BLaER1 treated with 17β-estradiol and CSF1 and Interleukin-3, amounts not matched to agents 10 nM and 100 nM (cell line): ENCODE data around the gene SLC48A1.

Experiments used
- H3K27ac ChIP-seq, 11 experiments: shearing (Covaris generic); formaldehyde crosslinking; 2 replicates each; pipeline ENCODE4 v1.8.1; 2022
- H3K27me3 ChIP-seq, 11 experiments: shearing (Covaris generic); formaldehyde crosslinking; 2 replicates each; pipeline ENCODE4 v1.8.1; 2022
- H3K36me3 ChIP-seq, 11 experiments: shearing (Covaris generic); formaldehyde crosslinking; 2 replicates each; pipeline ENCODE4 v1.8.1; 2022
- H3K4me1 ChIP-seq, 10 experiments: shearing (Covaris generic); formaldehyde crosslinking; 2 replicates each; pipeline ENCODE4 v1.8.1; 2022
- H3K4me2 ChIP-seq, 11 experiments: shearing (Covaris generic); formaldehyde crosslinking; 2 replicates each; pipeline ENCODE4 v1.8.1; 2022
- H3K4me3 ChIP-seq, 10 experiments: shearing (Covaris generic); formaldehyde crosslinking; 2 replicates each; pipeline ENCODE4 v1.8.1; 2022
- H3K9ac ChIP-seq, 11 experiments: shearing (Covaris generic); formaldehyde crosslinking; 2 replicates each; pipeline ENCODE4 v1.8.1; 2022
- H3K9me3 ChIP-seq, 11 experiments: shearing (Covaris generic); formaldehyde crosslinking; replicated peaks in 1 of 11; 2 replicates each; pipeline ENCODE4 v1.8.1; 2022
- H4K20me1 ChIP-seq, 11 experiments: shearing (Covaris generic); formaldehyde crosslinking; 2 replicates each; pipeline ENCODE4 v1.8.1; 2022
- Cebpa-rat ChIP-seq, 11 experiments: shearing (Covaris generic); IDR thresholded peaks; 2 replicates each; pipeline ENCODE4 v1.8.1; 2022

Gene SLC48A1

DNA sequence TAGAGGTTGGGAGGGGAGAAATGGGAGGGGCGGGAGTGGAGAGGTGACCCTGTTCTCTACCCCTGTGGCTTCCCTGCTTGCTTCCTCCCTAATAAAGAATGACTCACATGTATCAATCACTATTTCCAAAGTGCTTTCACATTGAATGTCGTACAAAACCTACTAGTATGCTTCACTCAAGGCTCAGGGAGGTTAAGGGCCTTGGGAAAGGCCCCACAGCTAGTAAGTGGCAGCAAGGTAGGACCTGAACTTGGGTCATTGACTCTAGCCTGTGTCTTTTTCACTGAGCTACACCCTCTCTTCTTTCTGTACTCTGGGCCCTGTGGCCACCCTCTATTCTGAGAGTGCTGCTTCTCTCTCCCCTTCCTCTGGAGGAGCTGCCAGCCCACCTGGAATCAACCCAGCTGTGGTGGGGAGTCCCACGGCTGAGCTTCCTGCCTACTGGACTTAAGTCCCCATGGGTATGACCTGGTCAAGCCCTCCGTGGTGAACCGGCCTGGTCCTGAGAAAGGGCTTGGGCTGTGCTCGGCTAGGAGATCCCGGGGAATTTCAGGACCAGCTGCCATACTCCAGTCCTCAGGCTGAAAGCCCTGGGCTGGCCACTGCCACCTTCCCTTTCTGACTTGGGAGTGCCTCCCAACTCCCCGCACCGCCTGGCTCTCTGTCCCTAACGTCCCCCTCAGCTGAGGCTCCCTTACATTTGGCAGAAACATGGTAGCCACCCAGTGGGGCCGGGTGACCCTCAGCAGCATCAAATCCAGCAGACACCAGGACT, 13.0 kb downstream of the SLC48A1 start:
- H3K27ac ChIP-seq: peak overlapping the region in 2 of 11 experiments; percentile 10 to 23; a peak in 3 of 22 replicates
- peaks cover 0 to 30% (median 23%) of the 10 kb centered on the region in 10 experiments; a peak in 15 of 20 replicates for H3K4me1 ChIP-seq
- H3K36me3 ChIP-seq: peaks cover 92 to 100% (median 97%) of the 10 kb centered on the region in 11 experiments
- H4K20me1 ChIP-seq: peaks cover 0 to 100% (median 66%) of the 10 kb centered on the region in 11 experiments; a peak in 17 of 22 replicates
- no peak overlapping the region for H3K4me2 ChIP-seq
- peak overlapping the region in 2 of 11 experiments; percentile 6 to 42; a peak in 2 of 22 replicates for H3K9ac ChIP-seq
- no peak overlapping the region for H3K4me3 ChIP-seq
- TF ChIP-seq Cebpa-rat (IDR thresholded peaks at IDR 0.05): no peak
- no peaks in the 10 kb centered on the region for H3K27me3 ChIP-seq
- no peaks in the 10 kb centered on the region for H3K9me3 ChIP-seq

DNA sequence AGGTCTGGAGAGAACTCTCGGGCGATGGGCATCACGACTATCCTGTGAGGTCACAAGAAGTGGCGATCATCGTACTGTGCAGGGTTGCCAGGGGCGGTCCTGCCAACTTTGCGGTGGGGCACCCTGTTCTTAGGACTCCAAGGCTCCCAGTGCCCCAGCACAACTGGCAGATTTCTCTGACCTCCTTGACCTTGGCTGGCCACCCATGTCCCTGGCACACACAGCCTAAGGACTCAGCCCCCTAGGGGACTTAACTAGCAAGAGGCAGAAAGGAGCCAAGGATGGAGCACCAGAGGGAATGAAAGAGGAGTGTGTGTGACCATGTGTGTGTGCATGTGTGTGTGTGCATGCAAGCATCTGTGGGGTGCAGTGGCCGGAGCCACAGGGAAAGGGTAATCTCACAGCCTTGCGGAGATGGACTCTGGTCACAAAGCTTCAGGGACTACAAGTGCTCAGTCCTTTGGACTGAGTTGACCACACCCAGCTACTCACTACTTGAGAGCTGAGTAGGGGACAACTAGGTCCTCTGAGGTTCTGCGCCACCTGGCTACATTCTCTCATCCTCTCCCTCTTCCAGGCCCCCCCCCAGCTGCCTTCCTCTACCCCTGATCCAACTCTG, 13.7 kb downstream of the SLC48A1 start:
- H3K4me1 ChIP-seq: peaks cover 0 to 27% (median 23%) of the 10 kb centered on the region in 10 experiments; a peak in 15 of 20 replicates
- no peaks in the 10 kb centered on the region for H3K27me3 ChIP-seq
- H4K20me1 ChIP-seq: peaks cover 0 to 100% (median 63%) of the 10 kb centered on the region in 11 experiments; a peak in 17 of 22 replicates
- no peaks in the 10 kb centered on the region for H3K9me3 ChIP-seq
- no peak overlapping the region for H3K4me2 ChIP-seq
- H3K4me3 ChIP-seq: no peak overlapping the region
- peak overlapping the region in 1 of 11 experiments; percentile 4; a peak in 1 of 22 replicates for H3K9ac ChIP-seq
- peaks cover 94 to 100% (median 98%) of the 10 kb centered on the region in 11 experiments for H3K36me3 ChIP-seq
- TF ChIP-seq Cebpa-rat (IDR thresholded peaks at IDR 0.05): no peak
- H3K27ac ChIP-seq: peak overlapping the region in 1 of 11 experiments; percentile 10; a peak in 1 of 22 replicates

DNA sequence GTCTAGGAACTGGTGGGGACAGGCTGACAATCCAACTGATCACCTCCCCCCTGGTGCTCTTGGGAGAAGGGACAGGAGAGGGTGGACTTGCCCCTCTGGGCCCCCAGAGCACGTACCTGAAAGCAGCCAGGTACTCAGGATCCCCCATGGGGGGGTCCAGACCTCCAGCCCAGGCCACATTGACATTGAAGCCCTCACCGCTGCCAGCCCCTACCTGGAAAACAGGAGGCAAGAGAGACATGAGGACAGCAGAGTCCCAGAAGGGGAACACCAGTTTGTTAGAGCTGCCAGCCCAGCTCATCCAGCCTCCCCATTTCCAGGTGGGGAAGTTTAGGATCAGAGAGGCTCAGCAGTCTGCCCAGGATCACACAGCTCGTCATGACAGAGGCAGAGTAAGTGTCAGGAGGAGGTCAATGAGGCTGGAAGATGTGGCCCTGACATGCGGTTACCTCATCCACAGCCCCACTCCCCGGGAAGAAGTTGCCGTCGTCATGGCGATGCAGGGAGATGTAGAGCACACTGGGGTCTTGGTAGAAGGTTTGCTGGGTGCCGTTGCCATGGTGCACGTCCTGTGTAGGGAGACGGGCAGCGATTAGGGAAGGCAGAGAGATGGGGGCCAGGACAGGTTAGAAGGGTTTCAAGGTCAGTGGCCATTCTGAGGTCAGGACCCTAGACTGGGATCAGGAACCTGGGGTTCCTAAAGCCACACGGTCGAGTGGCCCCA, 14.7 kb downstream of the SLC48A1 start:
- no peaks in the 10 kb centered on the region for H3K27me3 ChIP-seq
- peaks cover 95 to 100% (median 99%) of the 10 kb centered on the region in 11 experiments for H3K36me3 ChIP-seq
- peaks cover 0 to 100% (median 54%) of the 10 kb centered on the region in 11 experiments; a peak in 17 of 22 replicates for H4K20me1 ChIP-seq
- no peak for TF ChIP-seq Cebpa-rat (IDR thresholded peaks at IDR 0.05)
- peaks cover 0 to 19% (median 15%) of the 10 kb centered on the region in 10 experiments; a peak in 15 of 20 replicates for H3K4me1 ChIP-seq
- H3K9ac ChIP-seq: no peak overlapping the region; a peak in 1 of 22 replicates
- H3K4me3 ChIP-seq: no peak overlapping the region
- no peak overlapping the region for H3K4me2 ChIP-seq
- no peak overlapping the region for H3K27ac ChIP-seq
- H3K9me3 ChIP-seq: no peaks in the 10 kb centered on the region

DNA sequence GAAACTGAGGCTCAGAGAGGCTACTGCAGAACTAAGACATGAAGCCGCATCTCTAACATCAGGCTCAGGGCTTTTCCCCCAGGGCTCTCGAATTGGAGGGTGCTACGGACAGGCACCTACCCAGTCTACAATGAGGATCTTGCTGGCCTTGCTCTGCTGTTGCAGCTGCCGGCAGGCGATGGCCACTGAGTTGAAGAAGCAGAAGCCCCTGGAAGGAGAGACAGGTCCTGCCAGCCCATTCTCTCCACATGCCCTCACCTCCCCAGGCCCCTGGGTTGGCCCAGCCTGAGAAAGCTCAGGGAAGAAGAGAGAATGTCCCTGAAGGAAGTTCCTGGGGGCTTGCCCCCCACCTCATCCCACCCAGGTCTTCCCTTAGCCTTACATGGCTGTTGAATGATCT, 16.1 kb downstream of the SLC48A1 start:
- H3K4me1 ChIP-seq: peaks cover 0 to 5% (median 2%) of the 10 kb centered on the region in 10 experiments; a peak in 8 of 20 replicates
- no peak overlapping the region for H3K4me3 ChIP-seq
- H3K9me3 ChIP-seq: no peaks in the 10 kb centered on the region
- no peak overlapping the region for H3K4me2 ChIP-seq
- no peak for TF ChIP-seq Cebpa-rat (IDR thresholded peaks at IDR 0.05)
- H3K9ac ChIP-seq: no peak overlapping the region
- peaks cover 94 to 100% (median 99%) of the 10 kb centered on the region in 11 experiments for H3K36me3 ChIP-seq
- H4K20me1 ChIP-seq: peaks cover 0 to 100% (median 44%) of the 10 kb centered on the region in 11 experiments; a peak in 16 of 22 replicates
- H3K27me3 ChIP-seq: no peaks in the 10 kb centered on the region
- no peak overlapping the region for H3K27ac ChIP-seq

DNA sequence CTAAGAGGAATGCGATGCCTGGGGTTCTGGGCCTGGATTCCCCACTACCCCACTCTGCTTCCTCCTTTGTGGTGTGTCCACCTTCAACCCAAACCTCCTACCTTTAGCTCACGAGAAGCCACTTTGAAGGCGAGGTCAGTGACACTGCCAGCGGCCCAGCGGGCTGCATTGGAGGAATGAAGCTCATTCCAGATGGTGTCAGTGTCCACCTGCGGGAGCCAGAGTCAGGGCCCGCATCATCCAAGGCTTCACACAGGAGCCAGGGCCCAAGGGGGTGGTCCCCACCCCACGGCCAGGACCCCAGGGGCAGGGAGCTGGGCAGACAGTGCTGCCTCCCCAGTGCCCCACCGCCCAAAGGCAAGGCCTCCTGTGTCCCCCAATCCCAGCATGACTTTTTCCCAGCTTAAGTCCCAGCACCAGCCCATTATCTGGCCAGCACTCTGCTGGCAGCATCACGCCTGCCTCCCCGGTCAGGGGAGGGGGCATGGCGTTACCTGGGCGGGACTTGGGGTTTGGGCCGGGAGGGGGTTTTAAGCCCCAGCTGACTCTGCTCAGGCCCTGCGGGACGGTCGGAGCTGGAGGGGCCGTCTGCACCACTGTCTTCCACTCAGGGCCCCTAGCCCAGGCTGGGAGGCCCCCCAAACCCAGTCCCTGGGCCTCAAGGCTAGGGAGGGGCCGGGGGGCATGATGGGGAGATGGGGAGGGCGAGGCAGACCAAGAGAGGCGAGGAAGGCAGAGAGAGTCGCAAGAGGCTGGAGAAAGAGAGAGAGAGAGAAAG, 16.9 kb downstream of the SLC48A1 start:
- H3K27me3 ChIP-seq: no peaks in the 10 kb centered on the region
- H4K20me1 ChIP-seq: peaks cover 0 to 100% (median 43%) of the 10 kb centered on the region in 11 experiments; a peak in 16 of 22 replicates
- H3K4me1 ChIP-seq: no peaks in the 10 kb centered on the region; a peak in 1 of 20 replicates
- H3K4me2 ChIP-seq: no peak overlapping the region
- H3K36me3 ChIP-seq: peaks cover 94 to 100% (median 99%) of the 10 kb centered on the region in 11 experiments
- no peak overlapping the region; a peak in 1 of 22 replicates for H3K27ac ChIP-seq
- H3K4me3 ChIP-seq: no peak overlapping the region
- no peak overlapping the region for H3K9ac ChIP-seq
- H3K9me3 ChIP-seq: no peaks in the 10 kb centered on the region
- no peak for TF ChIP-seq Cebpa-rat (IDR thresholded peaks at IDR 0.05)

DNA sequence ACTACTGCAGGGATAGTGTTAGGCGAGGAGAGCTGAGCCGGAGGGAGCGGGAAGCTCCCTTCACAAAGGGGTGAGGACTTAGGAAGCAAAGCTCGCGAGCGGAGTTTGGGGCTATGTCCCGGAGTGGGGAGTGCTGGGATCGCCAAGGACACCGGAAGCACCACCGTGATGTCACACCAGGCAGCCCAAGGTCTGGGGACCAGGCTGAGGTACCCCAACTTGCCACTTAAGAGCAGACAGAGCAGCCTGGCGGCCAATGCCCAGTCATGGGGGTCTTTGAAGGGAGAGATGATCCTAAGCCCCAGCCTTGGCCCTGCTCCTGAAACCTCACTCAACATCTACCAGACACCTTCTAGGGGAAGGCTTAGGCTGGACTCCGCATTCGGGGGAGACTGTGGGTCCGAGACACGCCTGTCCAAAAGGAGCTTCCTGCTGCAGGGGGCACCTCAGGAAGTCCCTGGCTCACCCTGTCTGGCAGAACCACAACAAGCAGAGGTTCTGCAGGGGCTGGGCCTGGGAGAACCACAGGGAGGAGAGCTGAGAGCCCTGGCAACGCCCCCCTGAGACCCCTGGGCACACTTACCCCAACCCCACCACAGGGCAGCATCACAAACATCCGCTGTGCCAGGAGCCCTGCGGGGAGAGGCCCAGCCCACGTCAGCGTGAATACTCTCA, 17.8 kb downstream of the SLC48A1 start:
- Histone ChIP-seq H3K4me2 (no peak overlapping the region), H3K27me3 (no peaks in the 10 kb centered on the region), H3K36me3 (peaks cover 94 to 100% (median 99%) of the 10 kb centered on the region in 11 experiments), H3K4me3 (no peak overlapping the region), H3K27ac (no peak overlapping the region; a peak in 1 of 22 replicates), H4K20me1 (peaks cover 0 to 100% (median 35%) of the 10 kb centered on the region in 11 experiments; a peak in 16 of 22 replicates), H3K9me3 (no peaks in the 10 kb centered on the region), H3K9ac (no peak overlapping the region), H3K4me1 (no peaks in the 10 kb centered on the region)
- TF ChIP-seq Cebpa-rat (IDR thresholded peaks at IDR 0.05): no peak

DNA sequence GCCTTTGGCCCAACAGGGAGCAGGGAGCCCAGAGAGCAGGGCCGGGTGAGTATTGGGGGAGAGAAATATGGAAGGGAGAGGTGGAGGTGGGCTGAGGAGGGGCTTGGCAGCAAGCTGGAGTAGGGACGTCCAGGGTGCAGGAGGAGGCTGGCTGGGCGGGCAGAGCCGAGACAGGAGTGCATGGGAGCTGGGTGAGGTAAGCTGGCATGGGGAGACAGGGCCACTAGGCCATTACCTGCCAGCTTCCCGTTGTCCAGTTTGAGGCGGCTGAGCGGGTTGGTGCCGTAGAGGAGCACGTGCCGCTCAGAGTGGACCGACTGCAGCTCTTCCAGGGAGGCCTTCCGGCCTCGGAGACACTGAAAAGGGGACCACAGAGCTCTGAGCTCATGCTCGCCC, 18.3 kb downstream of the SLC48A1 start:
- Histone ChIP-seq H3K36me3 (peaks cover 94 to 100% (median 99%) of the 10 kb centered on the region in 11 experiments), H3K4me3 (no peak overlapping the region), H3K9me3 (no peaks in the 10 kb centered on the region), H4K20me1 (peaks cover 0 to 100% (median 35%) of the 10 kb centered on the region in 11 experiments; a peak in 16 of 22 replicates), H3K27me3 (no peaks in the 10 kb centered on the region), H3K4me1 (no peaks in the 10 kb centered on the region), H3K4me2 (no peak overlapping the region), H3K27ac (no peak overlapping the region; a peak in 1 of 22 replicates), H3K9ac (no peak overlapping the region)
- no peak for TF ChIP-seq Cebpa-rat (IDR thresholded peaks at IDR 0.05)

DNA sequence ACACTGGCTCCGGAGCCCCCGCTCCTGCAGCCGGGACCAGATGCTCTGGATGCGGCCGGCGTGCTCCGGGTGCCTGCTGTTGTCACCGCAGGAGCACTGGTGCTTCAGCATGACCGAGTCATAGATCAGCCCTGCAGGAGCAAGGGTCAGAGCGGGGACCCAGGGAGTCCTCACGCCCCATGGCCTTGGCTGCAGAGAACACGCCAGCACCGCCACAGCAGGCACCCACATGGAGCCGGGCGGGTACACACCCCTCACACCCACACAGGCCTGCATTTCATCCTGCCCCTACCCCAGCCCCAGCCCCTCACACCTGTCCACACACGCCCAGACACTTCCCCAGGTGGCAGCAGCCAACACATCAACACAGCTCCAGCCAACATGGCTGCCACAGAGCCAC, 18.8 kb downstream of the SLC48A1 start:
- Histone ChIP-seq H3K9me3 (no peaks in the 10 kb centered on the region), H3K4me2 (no peak overlapping the region), H3K9ac (no peak overlapping the region), H4K20me1 (peaks cover 0 to 100% (median 37%) of the 10 kb centered on the region in 11 experiments; a peak in 16 of 22 replicates), H3K4me1 (no peaks in the 10 kb centered on the region), H3K36me3 (peaks cover 94 to 100% (median 99%) of the 10 kb centered on the region in 11 experiments), H3K4me3 (no peak overlapping the region), H3K27ac (no peak overlapping the region), H3K27me3 (no peaks in the 10 kb centered on the region)
- no peak for TF ChIP-seq Cebpa-rat (IDR thresholded peaks at IDR 0.05)
